ENCODE measurements around the gene XAB2. TPM values are rescaled to one million over a fixed set of nuclear protein-coding genes. Genes with fewer than 3 reads are reported as not detected.

The XAB2 gene
- total RNA-seq, 1 experiment from 2014 or later, result 36.9 TPM

DNA sequence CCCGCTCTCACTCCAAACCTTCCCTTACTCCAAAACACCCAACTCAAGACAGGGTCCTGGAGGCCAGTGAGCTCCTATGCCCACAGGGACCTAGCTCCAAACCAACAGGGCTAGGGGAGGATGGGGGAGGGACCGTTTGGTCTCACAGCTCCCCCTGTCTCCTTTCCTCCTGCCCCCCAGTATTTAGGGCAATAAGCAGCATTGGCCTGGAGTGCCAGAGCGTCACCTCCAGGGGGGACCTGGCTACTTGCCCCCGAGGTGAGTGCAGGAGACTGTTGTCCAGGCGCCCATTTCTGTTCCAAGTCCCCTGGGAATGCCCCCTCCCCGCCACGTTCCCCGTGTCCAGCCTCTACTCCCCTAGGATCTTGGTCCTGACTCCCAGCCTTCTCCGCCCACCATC, 40.3 kb upstream of the XAB2 start:
- ChIA-PET POLR2A (no interaction called here), CTCF (interaction anchor here (0.5 kb wide), 1 partner anchor 743 kb away, joined by 20 read pairs; no protein-coding TSS in a partner anchor)
- DNase-seq (ENCODE audit: low read depth, low spot score), result no peak
- no TSS peak for BruUV-seq (replicated peaks)
- Histone ChIP-seq H3K4me1 (ENCODE audit: control insufficient read depth, insufficient read depth, low read length) (no peaks in the 10 kb centered on the region), H3K9me3 (ENCODE audit: control insufficient read depth, insufficient read depth, low read depth, low read length) (no peaks in the 10 kb centered on the region), H3K27me3 (ENCODE audit: control insufficient read depth, insufficient read depth, low read length) (no peaks in the 10 kb centered on the region), H3K27ac (ENCODE audit: low read length) (no peak overlapping the region), H3K4me3 (ENCODE audit: low read depth in 2 of 2, low read length in 2 of 2) (no peak overlapping the region), H3K36me3 (ENCODE audit: control insufficient read depth, insufficient read depth, low read length) (no peaks in the 10 kb centered on the region)
- TF ChIP-seq SIN3A (IDR thresholded peaks at IDR 0.05; ENCODE audit: borderline replicate concordance, insufficient read depth, low read depth, low read length) (no peak), REST (IDR thresholded peaks at IDR 0.05; ENCODE audit: insufficient read depth in 1 of 2, low read depth in 2 of 2, low read length in 1 of 2) (no peak), TCF7L2 (IDR thresholded peaks at IDR 0.05; ENCODE audit: low read depth, low read length) (no peak), POLR2AphosphoS5 (IDR thresholded peaks at IDR 0.05; ENCODE audit: low read depth, low read length) (no peak)
- intact Hi-C loops (cut with micrococcal nuclease; ENCODE audit: unreplicated experiment) (no loop called here), in situ Hi-C loops (cut with HindIII; ENCODE audit: low pct_unique_long_range_greater_than_20kb, low sequenced_read_pairs) (no loop called here)
- no peak for ATAC-seq

- ATAC-seq (no peak), DNase-seq (ENCODE audit: low read depth, low spot score) (no peak)
- CTCF ChIA-PET, result interaction anchor here (0.5 to 0.8 kb wide), 2 partner anchors 12 to 233 kb away, joined by 3 read pairs; partner anchors contain the start of gene TRAPPC5
- no TSS peak for BruUV-seq (replicated peaks)
- TF ChIP-seq REST (IDR thresholded peaks at IDR 0.05; ENCODE audit: insufficient read depth in 1 of 2, low read depth in 2 of 2, low read length in 1 of 2) (no peak), TCF7L2 (IDR thresholded peaks at IDR 0.05; ENCODE audit: low read depth, low read length) (no peak), SIN3A (IDR thresholded peaks at IDR 0.05; ENCODE audit: borderline replicate concordance, insufficient read depth, low read depth, low read length) (no peak), POLR2AphosphoS5 (IDR thresholded peaks at IDR 0.05; ENCODE audit: low read depth, low read length) (no peak)
- TF ChIP-seq, protein P1, sequence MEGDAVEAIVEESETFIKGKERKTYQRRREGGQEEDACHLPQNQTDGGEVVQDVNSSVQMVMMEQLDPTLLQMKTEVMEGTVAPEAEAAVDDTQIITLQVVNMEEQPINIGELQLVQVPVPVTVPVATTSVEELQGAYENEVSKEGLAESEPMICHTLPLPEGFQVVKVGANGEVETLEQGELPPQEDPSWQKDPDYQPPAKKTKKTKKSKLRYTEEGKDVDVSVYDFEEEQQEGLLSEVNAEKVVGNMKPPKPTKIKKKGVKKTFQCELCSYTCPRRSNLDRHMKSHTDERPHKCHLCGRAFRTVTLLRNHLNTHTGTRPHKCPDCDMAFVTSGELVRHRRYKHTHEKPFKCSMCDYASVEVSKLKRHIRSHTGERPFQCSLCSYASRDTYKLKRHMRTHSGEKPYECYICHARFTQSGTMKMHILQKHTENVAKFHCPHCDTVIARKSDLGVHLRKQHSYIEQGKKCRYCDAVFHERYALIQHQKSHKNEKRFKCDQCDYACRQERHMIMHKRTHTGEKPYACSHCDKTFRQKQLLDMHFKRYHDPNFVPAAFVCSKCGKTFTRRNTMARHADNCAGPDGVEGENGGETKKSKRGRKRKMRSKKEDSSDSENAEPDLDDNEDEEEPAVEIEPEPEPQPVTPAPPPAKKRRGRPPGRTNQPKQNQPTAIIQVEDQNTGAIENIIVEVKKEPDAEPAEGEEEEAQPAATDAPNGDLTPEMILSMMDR (IDR thresholded peaks at IDR 0.05), result no peak
- Histone ChIP-seq H3K9me3 (ENCODE audit: control insufficient read depth, insufficient read depth, low read depth, low read length) (no peaks in the 10 kb centered on the region), H3K4me3 (ENCODE audit: low read depth in 2 of 2, low read length in 2 of 2) (no peak within 1 kb of the TSS), H3K4me1 (ENCODE audit: control insufficient read depth, insufficient read depth, low read length) (no peaks in the 10 kb centered on the region), H3K36me3 (ENCODE audit: control insufficient read depth, insufficient read depth, low read length) (no peaks in the 10 kb centered on the region), H3K27me3 (ENCODE audit: control insufficient read depth, insufficient read depth, low read length) (no peaks in the 10 kb centered on the region), H3K27ac (ENCODE audit: low read length) (no peak within 1 kb of the TSS)
- intact Hi-C loops (cut with micrococcal nuclease; ENCODE audit: unreplicated experiment), result no loop called here
- in situ Hi-C loops (cut with HindIII; ENCODE audit: low pct_unique_long_range_greater_than_20kb, low sequenced_read_pairs), result no loop called here
- POLR2A ChIA-PET, result no interaction called here
Measured at GRCh38 chr19:7668842-7669241, 39.5 kb upstream of the XAB2 start, which contains the start of gene RETN. Gene RETN, plus strand, starts transcription at chr19:7669049. Its CDS starts 278 bp downstream, at chr19:7669327.
